PC-3 (cell line): ENCODE measurements around the gene S100A8. TPM values are rescaled to one million over a fixed set of nuclear protein-coding genes. Genes with fewer than 3 reads are reported as not detected.
A peak's percentile ranks its signal among the peaks of the same experiment; 100 is the strongest.

Source experiments
- ATAC-seq: fragments of 200-7000 bp; cut with Tn5 transposase; 2 replicates; pipeline ENCODE4 v1.9.1; 2020; ENCODE audit warnings: mild to moderate bottlenecking, moderate library complexity
- BruUV-seq: library from RNA; stranded (reverse); fragments of 400-500 nt; replicated peaks from 2 replicates; lab custom pipeline; 2021; lab: Mats Ljungman, UMichigan
- CTCF ChIA-PET: fragments of 300-600 bp; sonication (Branson Sonifier 250); formaldehyde crosslinking; loops from one replicate; lab custom pipeline; 2022; ENCODE audit warnings: antibody characterized with exemption; lab: Charles Lee
- POLR2A ChIA-PET: fragments of 300-600 bp; sonication (Branson Sonifier 250); formaldehyde crosslinking; loops from one replicate; lab custom pipeline; 2022; ENCODE audit warnings: antibody characterized with exemption; ENCODE audit not compliant: unreplicated experiment; lab: Charles Lee
- DNase-seq: peaks from one replicate; pipeline ENCODE4 v3.0.0-alpha.2; 2015
- H2AFZ ChIP-seq: fragments of 300-600 bp; sonication (generic); 2 replicates; pipeline ENCODE4 v1.6.0; 2016; ENCODE audit warnings: antibody characterized with exemption, low read length
- H3F3A ChIP-seq: fragments of 300-600 bp; sonication (generic); one replicate; pipeline ENCODE4 v1.6.0; 2017; ENCODE audit warnings: antibody characterized with exemption, low read length, control low read depth, mild to moderate bottlenecking; ENCODE audit not compliant: unreplicated experiment
- H3K27ac ChIP-seq: fragments of 300-600 bp; sonication (generic); 2 replicates; pipeline ENCODE4 v1.5.1; 2016; ENCODE audit warnings: mild to moderate bottlenecking, low read length
- H3K27me3 ChIP-seq: fragments of 300-600 bp; sonication (generic); 2 replicates; pipeline ENCODE4 v1.6.1; 2016; ENCODE audit warnings: low read length, mixed read lengths
- H3K36me3 ChIP-seq: fragments of 300-600 bp; sonication (generic); 2 replicates; pipeline ENCODE4 v1.6.1; 2016; ENCODE audit warnings: low read depth, mixed run types, low read length, mixed read lengths
- H3K4me1 ChIP-seq: fragments of 300-600 bp; sonication (generic); 2 replicates; pipeline ENCODE4 v1.5.1; 2016; ENCODE audit warnings: low read length; ENCODE audit not compliant: insufficient read depth
- H3K4me2 ChIP-seq: fragments of 300-600 bp; sonication (generic); 2 replicates; pipeline ENCODE4 v1.6.0; 2016; ENCODE audit warnings: low read length
- H3K4me3 ChIP-seq: fragments of 300-600 bp; sonication (generic); 2 replicates; pipeline ENCODE4 v1.5.1; 2016; ENCODE audit warnings: mild to moderate bottlenecking, low read length, mixed read lengths
- H3K79me2 ChIP-seq: fragments of 300-600 bp; sonication (generic); 2 replicates; pipeline ENCODE4 v1.6.1; 2017; ENCODE audit warnings: low read length, mixed read lengths
- H3K9ac ChIP-seq: fragments of 300-600 bp; sonication (generic); 2 replicates; pipeline ENCODE4 v1.6.0; 2016; ENCODE audit warnings: mild to moderate bottlenecking, low read length
- H3K9me2 ChIP-seq: fragments of 300-600 bp; sonication (generic); replicated peaks from 2 replicates; pipeline ENCODE4 v1.6.1; 2016; ENCODE audit warnings: mixed run types, low read length, mixed read lengths
- H3K9me3 ChIP-seq: fragments of 300-600 bp; sonication (generic); 2 replicates; pipeline ENCODE4 v1.6.1; 2016; ENCODE audit warnings: low read length, mixed read lengths
- H4K20me1 ChIP-seq: fragments of 300-600 bp; sonication (generic); 2 replicates; pipeline ENCODE4 v1.6.1; 2016; ENCODE audit warnings: low read length, mixed read lengths
- EZH2 ChIP-seq: fragments of 300-600 bp; sonication (generic); IDR thresholded peaks from one replicate; pipeline ENCODE4 v1.6.1; 2017; ENCODE audit warnings: antibody characterized with exemption, mild to moderate bottlenecking, low read length; ENCODE audit not compliant: unreplicated experiment
- EZH2phosphoT487 ChIP-seq: fragments of 300-600 bp; sonication (generic); IDR thresholded peaks from 2 replicates; pipeline ENCODE4 v1.6.1; 2018; ENCODE audit warnings: mild to moderate bottlenecking, antibody characterized with exemption, low read length, borderline replicate concordance
- intact Hi-C: fragments of 100-400 bp; cut with micrococcal nuclease; formaldehyde crosslinking; loops from 2 replicates; pipeline ENCODE4 v1.9.0; 2023
- total RNA-seq: library from RNA; depleted of rRNA; stranded (reverse); fragments of >200 nt; gene quantifications from 2 replicates; pipeline ENCODE4 v1.2.3, GENCODE V29; 2014
- TF ChIP-seq, protein P1 (sequence below): fragments of 300-600 bp; sonication (generic); conservative IDR thresholded peaks from 2 replicates; pipeline ENCODE4 v1.5.1; 2017; ENCODE audit warnings: antibody characterized with exemption, low read depth, mild to moderate bottlenecking, low read length

S100A8 gene
- total RNA-seq, 1 experiment from 2014 or later = 0.29 TPM

DNA sequence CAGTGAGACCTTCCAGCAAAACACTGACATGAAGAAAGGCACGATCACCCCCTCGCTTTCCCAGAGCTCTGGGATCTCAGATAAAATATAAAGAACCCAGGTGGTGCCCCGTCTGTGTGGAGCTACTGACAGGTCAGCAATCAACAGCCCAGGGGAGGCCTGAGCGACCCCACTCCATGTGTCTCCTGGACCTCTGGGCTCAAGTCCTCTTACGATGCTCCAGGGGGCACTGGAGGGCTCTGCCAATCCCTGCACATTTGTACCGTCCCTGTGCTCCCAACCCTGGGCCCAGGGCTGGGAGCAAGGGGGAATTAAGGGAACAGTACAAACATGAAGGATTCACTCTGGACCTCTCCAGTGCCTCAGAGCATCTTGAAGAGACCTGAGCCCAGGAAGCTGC lies 37.9 kb upstream of the S100A8 start:
- no peak for TF ChIP-seq EZH2
- TF ChIP-seq, protein P1, sequence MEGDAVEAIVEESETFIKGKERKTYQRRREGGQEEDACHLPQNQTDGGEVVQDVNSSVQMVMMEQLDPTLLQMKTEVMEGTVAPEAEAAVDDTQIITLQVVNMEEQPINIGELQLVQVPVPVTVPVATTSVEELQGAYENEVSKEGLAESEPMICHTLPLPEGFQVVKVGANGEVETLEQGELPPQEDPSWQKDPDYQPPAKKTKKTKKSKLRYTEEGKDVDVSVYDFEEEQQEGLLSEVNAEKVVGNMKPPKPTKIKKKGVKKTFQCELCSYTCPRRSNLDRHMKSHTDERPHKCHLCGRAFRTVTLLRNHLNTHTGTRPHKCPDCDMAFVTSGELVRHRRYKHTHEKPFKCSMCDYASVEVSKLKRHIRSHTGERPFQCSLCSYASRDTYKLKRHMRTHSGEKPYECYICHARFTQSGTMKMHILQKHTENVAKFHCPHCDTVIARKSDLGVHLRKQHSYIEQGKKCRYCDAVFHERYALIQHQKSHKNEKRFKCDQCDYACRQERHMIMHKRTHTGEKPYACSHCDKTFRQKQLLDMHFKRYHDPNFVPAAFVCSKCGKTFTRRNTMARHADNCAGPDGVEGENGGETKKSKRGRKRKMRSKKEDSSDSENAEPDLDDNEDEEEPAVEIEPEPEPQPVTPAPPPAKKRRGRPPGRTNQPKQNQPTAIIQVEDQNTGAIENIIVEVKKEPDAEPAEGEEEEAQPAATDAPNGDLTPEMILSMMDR = peak; percentile 39; the same call in 1 of the 2 replicates
- TF ChIP-seq EZH2phosphoT487 = no peak
- Histone ChIP-seq H3K9me2 (no peaks in the 10 kb centered on the region), H3F3A (no peaks in the 10 kb centered on the region), H3K4me2 (no peak overlapping the region), H3K79me2 (no peaks in the 10 kb centered on the region), H3K4me3 (no peak overlapping the region), H3K4me1 (no peaks in the 10 kb centered on the region), H3K36me3 (no peaks in the 10 kb centered on the region), H3K9me3 (no peaks in the 10 kb centered on the region), H4K20me1 (no peaks in the 10 kb centered on the region), H3K9ac (no peak overlapping the region), H3K27ac (no peak overlapping the region), H2AFZ (no peak overlapping the region), H3K27me3 (peaks cover 59% of the 10 kb centered on the region)
- no peak for ATAC-seq
- intact Hi-C loops = no loop called here
- BruUV-seq = no TSS peak
- POLR2A ChIA-PET = no interaction called here
- no peak for DNase-seq
- CTCF ChIA-PET = no interaction called here

DNA sequence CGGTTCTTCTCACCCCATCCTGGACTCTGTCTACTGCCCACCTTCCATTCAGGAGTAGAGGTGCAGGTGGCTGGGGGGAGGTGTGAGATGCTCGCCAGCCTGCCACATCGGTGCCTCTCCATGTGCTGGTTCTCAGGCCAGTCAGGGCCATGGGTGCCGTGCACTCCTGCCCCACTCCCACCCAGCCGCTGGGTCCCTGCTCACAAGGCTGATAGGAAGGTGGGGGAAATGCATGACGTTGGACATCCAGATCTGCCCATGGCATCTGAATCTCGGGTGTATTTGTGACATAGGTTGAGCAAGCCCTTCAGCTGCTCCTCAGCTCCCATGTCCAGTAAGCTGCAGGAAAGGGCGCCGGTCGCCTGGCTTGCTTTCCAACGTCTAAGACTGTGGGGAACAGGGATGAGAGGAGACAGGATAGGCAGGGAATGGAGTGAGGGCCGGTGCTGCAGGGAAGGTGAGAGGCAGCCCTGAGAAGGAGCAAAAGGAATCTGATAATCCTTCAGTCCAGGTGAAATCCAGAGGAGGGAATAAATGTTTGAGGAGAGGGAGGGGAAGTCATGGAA lies 37.3 kb upstream of the S100A8 start:
- POLR2A ChIA-PET = no interaction called here
- intact Hi-C loops = no loop called here
- no peaks in the 10 kb centered on the region for H3K79me2 ChIP-seq

DNA sequence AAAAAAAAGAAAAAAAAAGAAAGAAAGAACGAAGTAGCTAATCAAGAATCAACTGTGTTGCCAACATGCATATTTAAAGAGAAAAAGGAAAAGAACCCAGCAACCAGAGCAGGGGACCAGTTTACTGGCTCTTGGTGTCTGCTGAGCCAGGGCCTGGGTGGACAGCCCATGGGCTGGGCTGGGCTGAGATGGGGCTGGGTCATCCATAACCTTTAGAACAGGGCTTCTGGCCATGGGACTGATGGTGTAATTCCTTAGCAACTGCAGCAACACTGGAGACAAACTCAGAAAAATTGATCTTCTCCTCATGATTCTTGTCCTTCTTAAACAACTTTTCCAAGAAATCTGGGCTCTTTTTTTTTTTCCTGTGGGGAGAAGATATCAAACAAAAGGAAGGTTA lies 35.9 kb upstream of the S100A8 start:
- no peaks in the 10 kb centered on the region for H3K79me2 ChIP-seq
- intact Hi-C loops = no loop called here
- H3K36me3 ChIP-seq = no peaks in the 10 kb centered on the region
- no peak overlapping the region for H2AFZ ChIP-seq
- no peaks in the 10 kb centered on the region for H3F3A ChIP-seq
- H3K27me3 ChIP-seq = peaks cover 45% of the 10 kb centered on the region
- ChIA-PET POLR2A (no interaction called here), CTCF (interaction anchor here (0.6 kb wide), 1 partner anchor 23 kb away, joined by 5 read pairs; no protein-coding TSS in a partner anchor)
- no peak overlapping the region for H3K9ac ChIP-seq
- H3K9me2 ChIP-seq = no peaks in the 10 kb centered on the region
- ATAC-seq = no peak
- H3K27ac ChIP-seq = no peak overlapping the region
- H3K4me1 ChIP-seq = no peaks in the 10 kb centered on the region
- no peaks in the 10 kb centered on the region for H3K9me3 ChIP-seq
- DNase-seq = no peak
- BruUV-seq = no TSS peak
- no peaks in the 10 kb centered on the region for H4K20me1 ChIP-seq
- TF ChIP-seq EZH2 = no peak
- TF ChIP-seq, protein P1 = no peak
- no peak for TF ChIP-seq EZH2phosphoT487
- no peak overlapping the region for H3K4me3 ChIP-seq
- H3K4me2 ChIP-seq = no peak overlapping the region

More for the DNA sequence above, 37.3 kb upstream of the S100A8 start:
- Histone ChIP-seq H2AFZ (no peak overlapping the region), H3K9ac (no peak overlapping the region), H3K4me3 (no peak overlapping the region), H3K9me2 (no peaks in the 10 kb centered on the region), H4K20me1 (no peaks in the 10 kb centered on the region), H3K4me2 (no peak overlapping the region), H3K36me3 (no peaks in the 10 kb centered on the region), H3K27ac (no peak overlapping the region), H3K27me3 (peaks cover 52% of the 10 kb centered on the region), H3F3A (no peaks in the 10 kb centered on the region), H3K4me1 (no peaks in the 10 kb centered on the region), H3K9me3 (no peaks in the 10 kb centered on the region)
- ATAC-seq (no peak), DNase-seq (no peak)
- CTCF ChIA-PET = no interaction called here
- no TSS peak for BruUV-seq
- TF ChIP-seq EZH2 = no peak
- TF ChIP-seq, protein P1 = no peak
- no peak for TF ChIP-seq EZH2phosphoT487
